Ascending aorta (tissue), 2 donors: ENCODE measurements around the gene BRINP1. TPM values are rescaled to one million over a fixed set of nuclear protein-coding genes. Genes with fewer than 3 reads are reported as not detected.
A peak's percentile ranks its signal among the peaks of the same experiment; 100 is the strongest.

Experiments
- DNase-seq, 2 donors: peaks; one replicate each; pipeline ENCODE4 v3.0.0-alpha.2; 2019; ENCODE audit warnings: low spot score in 2 of 2
- H3K27ac ChIP-seq, 2 donors: fragments of 200-600 bp; sonication (generic); one replicate each; pipeline ENCODE4 v1.5.1; 2016 to 2017; ENCODE audit warnings: mild to moderate bottlenecking in 1 of 2
- H3K27me3 ChIP-seq: fragments of 200-600 bp; sonication (generic); one replicate; pipeline ENCODE4 v1.5.1; 2017
- H3K36me3 ChIP-seq, 2 donors: fragments of 200-600 bp; sonication (generic); one replicate each; pipeline ENCODE4 v1.5.1; 2016
- H3K4me1 ChIP-seq, 2 donors: fragments of 200-600 bp; sonication (generic); one replicate each; pipeline ENCODE4 v1.5.1; 2016 to 2017; ENCODE audit warnings: mild to moderate bottlenecking in 1 of 2
- H3K4me3 ChIP-seq, 2 donors: fragments of 200-600 bp; sonication (generic); one replicate each; pipeline ENCODE4 v1.5.1; 2016 to 2017; ENCODE audit warnings: mild to moderate bottlenecking in 1 of 2
- H3K9me3 ChIP-seq, 2 donors: fragments of 200-600 bp; sonication (generic); one replicate each; pipeline ENCODE4 v1.5.1; 2016
- CTCF ChIP-seq, 3 experiments: fragments of 200-600 bp in 2 of 3; fragments of 450-650 bp in 1 of 3; sonication (generic) in 2 of 3; IDR thresholded peaks; one replicate each; pipeline ENCODE4 v1.5.1; 2016 to 2019; ENCODE audit warnings: antibody characterized with exemption in 3 of 3, mild to moderate bottlenecking in 1 of 3, moderate library complexity in 1 of 3
- intact Hi-C: fragments of 100-400 bp; cut with DNase I; formaldehyde crosslinking; loops from one replicate; pipeline ENCODE4 v1.15.1; 2023
- total RNA-seq: library from RNA; depleted of rRNA; stranded (reverse); fragments of >200 nt; gene quantifications from one replicate; pipeline ENCODE4 v1.1.0, GENCODE V29; 2016

The BRINP1 gene
- total RNA-seq, 1 donor from 2014 or later, result not detected

DNA sequence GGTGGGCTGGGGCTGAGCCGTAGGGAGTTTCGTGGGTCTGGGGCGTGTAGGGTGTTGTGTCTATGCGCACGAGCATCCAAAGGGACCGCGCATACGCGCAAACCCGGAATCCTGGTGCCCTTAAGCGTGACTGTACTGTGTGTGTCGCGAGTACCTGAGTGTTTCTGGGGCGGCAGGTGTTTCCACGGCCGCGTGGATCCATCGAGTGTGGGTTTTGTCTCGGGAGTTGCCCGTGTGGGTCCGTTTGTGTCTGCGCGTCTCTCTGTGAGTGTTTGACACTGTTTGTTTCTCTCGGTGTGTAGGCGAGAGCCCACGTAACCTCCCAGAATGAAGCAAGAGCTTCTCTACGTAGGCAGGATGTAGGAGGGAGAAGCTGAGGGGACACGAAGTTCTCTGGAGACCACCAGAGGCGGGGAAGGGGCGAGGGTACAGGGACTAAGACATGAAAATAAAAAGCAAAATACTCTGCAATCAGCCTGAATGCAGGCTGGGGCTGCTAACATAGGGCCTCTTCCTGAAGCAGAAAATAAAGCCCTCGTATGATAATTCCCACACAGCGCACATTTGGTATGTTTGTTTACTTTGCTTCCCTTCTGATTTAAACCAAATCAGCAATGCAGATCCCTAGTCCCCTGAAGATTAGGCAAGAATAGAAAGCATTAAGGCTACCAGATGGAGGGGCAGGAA lies 588 bp upstream of the BRINP1 start:
- no peaks in the 10 kb centered on the region for H3K9me3 ChIP-seq
- no peaks in the 10 kb centered on the region for H3K27me3 ChIP-seq
- intact Hi-C loops, result no loop called here
- H3K4me1 ChIP-seq, result no peaks in the 10 kb centered on the region
- no peak for TF ChIP-seq CTCF (IDR thresholded peaks at IDR 0.05)
- no peak for DNase-seq
- H3K27ac ChIP-seq, result no peak overlapping the region
- no peaks in the 10 kb centered on the region for H3K36me3 ChIP-seq
- peak overlapping the region; percentile 40 to 55 for H3K4me3 ChIP-seq

DNA sequence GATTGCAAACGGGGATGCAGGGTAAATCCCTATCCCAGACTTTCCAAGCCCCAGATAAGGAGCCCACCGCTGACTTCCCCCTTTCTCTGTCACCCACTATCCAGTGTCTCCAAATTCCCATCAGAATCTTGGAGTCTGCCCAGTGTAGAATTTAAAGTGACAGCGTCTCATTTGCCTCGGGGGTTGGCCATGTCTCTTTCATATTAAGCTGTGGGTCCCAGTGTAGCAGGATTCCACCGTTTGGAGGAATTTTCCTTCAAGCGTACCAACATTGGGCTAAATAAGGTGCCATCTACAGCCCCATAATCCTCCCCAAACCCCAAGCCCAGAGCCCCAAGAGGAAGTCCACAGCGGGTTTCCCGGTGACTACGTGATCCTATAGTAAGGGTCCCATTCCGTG lies 1.1 kb downstream of the BRINP1 start:
- H3K9me3 ChIP-seq, result no peaks in the 10 kb centered on the region
- no peak for TF ChIP-seq CTCF (IDR thresholded peaks at IDR 0.05)
- no peaks in the 10 kb centered on the region for H3K4me1 ChIP-seq
- H3K4me3 ChIP-seq, result peak overlapping the region; percentile 40 to 55
- H3K27me3 ChIP-seq, result no peaks in the 10 kb centered on the region
- no peaks in the 10 kb centered on the region for H3K36me3 ChIP-seq
- H3K27ac ChIP-seq, result no peak overlapping the region
- no peak for DNase-seq
- intact Hi-C loops, result no loop called here

DNA sequence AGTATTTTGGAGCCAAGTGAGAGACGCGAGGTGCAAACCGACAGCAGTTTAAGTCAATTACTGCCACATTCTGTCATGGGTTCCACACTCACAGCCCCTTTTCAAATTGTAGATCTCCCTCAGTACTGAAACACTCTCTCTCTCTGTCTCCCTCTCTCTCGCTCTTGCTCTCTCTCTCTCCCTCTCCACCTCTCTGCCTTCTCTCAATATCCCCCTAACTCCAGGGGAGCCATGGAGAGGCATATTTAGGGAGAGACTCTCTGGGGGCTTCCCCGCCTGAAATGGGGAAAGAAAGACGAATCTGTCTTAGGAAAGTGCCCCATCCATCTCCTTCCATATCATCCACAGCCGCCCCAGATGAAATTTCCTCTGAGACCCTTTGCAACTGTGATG lies 1.6 kb downstream of the BRINP1 start:
- Histone ChIP-seq H3K36me3 (no peaks in the 10 kb centered on the region), H3K4me3 (no peak overlapping the region), H3K9me3 (no peaks in the 10 kb centered on the region), H3K4me1 (no peaks in the 10 kb centered on the region), H3K27me3 (no peaks in the 10 kb centered on the region), H3K27ac (no peak overlapping the region)
- no peak for DNase-seq
- intact Hi-C loops, result no loop called here
- no peak for TF ChIP-seq CTCF (IDR thresholded peaks at IDR 0.05)

- no peak for DNase-seq
- no peaks in the 10 kb centered on the region for H3K4me1 ChIP-seq
- H3K9me3 ChIP-seq, result no peaks in the 10 kb centered on the region
- no peak overlapping the region for H3K27ac ChIP-seq
- intact Hi-C loops, result no loop called here
- no peak for TF ChIP-seq CTCF (IDR thresholded peaks at IDR 0.05)
- H3K4me3 ChIP-seq, result no peak overlapping the region
- no peaks in the 10 kb centered on the region for H3K36me3 ChIP-seq
- H3K27me3 ChIP-seq, result no peaks in the 10 kb centered on the region
Measured at GRCh38 chr9:119366909-119367682, 2.1 kb downstream of the BRINP1 start.

GRCh38 chr9:119365291-119366027 lies 3.8 kb downstream of the BRINP1 start:
- no peaks in the 10 kb centered on the region for H3K27me3 ChIP-seq
- intact Hi-C loops, result no loop called here

More at GRCh38 chr9:119365291-119366027, 3.8 kb downstream of the BRINP1 start:
- DNase-seq, result no peak
- H3K27ac ChIP-seq, result no peak overlapping the region
- TF ChIP-seq CTCF (IDR thresholded peaks at IDR 0.05), result peak; percentile 10 to 40 (median 17)
- H3K4me3 ChIP-seq, result no peak overlapping the region
- no peaks in the 10 kb centered on the region for H3K4me1 ChIP-seq
- no peaks in the 10 kb centered on the region for H3K9me3 ChIP-seq
- H3K36me3 ChIP-seq, result no peaks in the 10 kb centered on the region
